Breast epithelium (tissue), 3 donors: ENCODE results near the gene OR8K1.

Source experiments
- POLR2A ChIP-seq: fragments of 450-650 bp; IDR thresholded peaks from one replicate; pipeline ENCODE4 v1.6.1; 2016; ENCODE audit warnings: antibody characterized with exemption, mild to moderate bottlenecking, moderate library complexity
- TF ChIP-seq, protein P1 (sequence below), 3 donors: fragments of 450-650 bp; IDR thresholded peaks; one replicate each; pipeline ENCODE4 v1.5.1; 2016 to 2017; ENCODE audit warnings: antibody characterized with exemption in 3 of 3, mild to moderate bottlenecking in 3 of 3, moderate library complexity in 3 of 3

- TF ChIP-seq, protein P1, sequence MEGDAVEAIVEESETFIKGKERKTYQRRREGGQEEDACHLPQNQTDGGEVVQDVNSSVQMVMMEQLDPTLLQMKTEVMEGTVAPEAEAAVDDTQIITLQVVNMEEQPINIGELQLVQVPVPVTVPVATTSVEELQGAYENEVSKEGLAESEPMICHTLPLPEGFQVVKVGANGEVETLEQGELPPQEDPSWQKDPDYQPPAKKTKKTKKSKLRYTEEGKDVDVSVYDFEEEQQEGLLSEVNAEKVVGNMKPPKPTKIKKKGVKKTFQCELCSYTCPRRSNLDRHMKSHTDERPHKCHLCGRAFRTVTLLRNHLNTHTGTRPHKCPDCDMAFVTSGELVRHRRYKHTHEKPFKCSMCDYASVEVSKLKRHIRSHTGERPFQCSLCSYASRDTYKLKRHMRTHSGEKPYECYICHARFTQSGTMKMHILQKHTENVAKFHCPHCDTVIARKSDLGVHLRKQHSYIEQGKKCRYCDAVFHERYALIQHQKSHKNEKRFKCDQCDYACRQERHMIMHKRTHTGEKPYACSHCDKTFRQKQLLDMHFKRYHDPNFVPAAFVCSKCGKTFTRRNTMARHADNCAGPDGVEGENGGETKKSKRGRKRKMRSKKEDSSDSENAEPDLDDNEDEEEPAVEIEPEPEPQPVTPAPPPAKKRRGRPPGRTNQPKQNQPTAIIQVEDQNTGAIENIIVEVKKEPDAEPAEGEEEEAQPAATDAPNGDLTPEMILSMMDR (IDR thresholded peaks at IDR 0.05) = no peak
- no peak for TF ChIP-seq POLR2A
Observed at GRCh38 chr11:56353991-56354390, 8.2 kb downstream of the OR8K1 start, which contains the start of gene OR8J1.
